ENCODE measurements around the gene GJB3. TPM values are rescaled to one million over a fixed set of nuclear protein-coding genes. Genes with fewer than 3 reads are reported as not detected.

Gene GJB3
- total RNA-seq, 6 donors from 2014 or later: 0.29 to 3.3 (median 1.4) TPM; not detected in 2

- ATAC-seq (ENCODE audit: low FRiP score in 2 of 2): no peak
- no peak for DNase-seq
- Histone ChIP-seq H3K9me3 (no peaks in the 10 kb centered on the region), H3K27me3 (no peaks in the 10 kb centered on the region), H3K27ac (no peak overlapping the region), H3K4me1 (peaks cover 6 to 15% (median 12%) of the 10 kb centered on the region in 4 donors), H3K36me3 (no peaks in the 10 kb centered on the region), H3K4me3 (no peak overlapping the region)
- no peak for TF ChIP-seq POLR2AphosphoS5 (IDR thresholded peaks at IDR 0.05)
- TF ChIP-seq CTCF (IDR thresholded peaks at IDR 0.05): no peak
- no peak for TF ChIP-seq POLR2A (IDR thresholded peaks at IDR 0.05)
- no peak for TF ChIP-seq EP300 (IDR thresholded peaks at IDR 0.05)
- 40 to 73% methylated on average over 1 to 3 of the region's 3 CpGs for WGBS, 2 donors
These were observed 48.2 kb downstream of the GJB3 start for GRCh38 chr1:34829250-34829649.

DNA sequence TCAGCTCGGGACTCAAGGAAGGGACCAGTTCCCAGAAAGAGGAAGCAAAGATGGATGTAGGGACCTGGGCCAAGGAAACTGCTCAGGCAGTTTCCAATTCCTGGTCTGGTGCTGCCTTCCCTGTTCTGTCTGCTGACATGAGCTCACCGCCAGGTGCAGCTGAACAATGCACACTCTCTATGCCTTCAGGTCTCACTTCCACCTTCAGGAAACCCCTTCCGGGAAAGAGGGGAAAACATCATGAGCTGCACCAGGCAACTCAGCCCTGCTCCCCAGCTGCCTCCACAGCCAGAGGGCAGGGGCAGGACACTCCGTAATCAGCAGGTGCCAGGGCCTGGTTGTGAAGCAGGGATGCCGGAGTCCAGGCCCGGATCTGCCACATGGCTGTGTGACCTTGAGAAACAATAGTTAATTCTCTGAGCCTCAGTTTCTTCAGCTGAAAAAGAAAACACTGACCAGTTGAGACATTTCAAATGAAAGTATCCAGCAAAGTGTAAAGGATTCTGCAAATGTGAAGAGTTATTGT is 50.8 kb downstream of the GJB3 start:
- no peak overlapping the region for H3K4me3 ChIP-seq
- H3K27ac ChIP-seq: peak overlapping the region in 1 of 4 donors; percentile 19
- TF ChIP-seq POLR2AphosphoS5 (IDR thresholded peaks at IDR 0.05) (no peak), EP300 (IDR thresholded peaks at IDR 0.05) (no peak), CTCF (IDR thresholded peaks at IDR 0.05) (no peak), POLR2A (IDR thresholded peaks at IDR 0.05) (no peak)
- H3K9me3 ChIP-seq: no peaks in the 10 kb centered on the region
- H3K4me1 ChIP-seq: peaks cover 0 to 9% (median 1%) of the 10 kb centered on the region in 4 donors
- 66 to 80% methylated on average over 6 of the region's 6 CpGs for WGBS, 2 donors
- ATAC-seq (ENCODE audit: low FRiP score in 2 of 2) (no peak), DNase-seq (no peak)
- H3K36me3 ChIP-seq: no peaks in the 10 kb centered on the region
- no peaks in the 10 kb centered on the region for H3K27me3 ChIP-seq

GRCh38 chr1:34833711-34834110 is 52.7 kb downstream of the GJB3 start:
- H3K27me3 ChIP-seq: no peaks in the 10 kb centered on the region
- TF ChIP-seq POLR2A (IDR thresholded peaks at IDR 0.05): no peak
- no peak for TF ChIP-seq CTCF (IDR thresholded peaks at IDR 0.05)
- TF ChIP-seq POLR2AphosphoS5 (IDR thresholded peaks at IDR 0.05): no peak
- TF ChIP-seq EP300 (IDR thresholded peaks at IDR 0.05): no peak
- H3K36me3 ChIP-seq: no peaks in the 10 kb centered on the region
- 70 to 73% methylated on average over 1 of the region's 1 CpG for WGBS, 2 donors
- H3K4me3 ChIP-seq: no peak overlapping the region
- no peak overlapping the region for H3K27ac ChIP-seq
- no peaks in the 10 kb centered on the region for H3K9me3 ChIP-seq
- DNase-seq (no peak), ATAC-seq (ENCODE audit: low FRiP score in 2 of 2) (no peak)
- H3K4me1 ChIP-seq: peaks cover 0 to 9% (median 2%) of the 10 kb centered on the region in 4 donors

Other genes starting within 250 kb of the GJB3 start
- under 1 TPM in 3 of 6 donors, not detected in 3; 0.17 to 0.89 (median 0.30) TPM for gene GJB5, start 26.2 kb upstream of the GJB3 start, total RNA-seq
- not detected for gene GJB4, start 21.5 kb upstream of the GJB3 start, total RNA-seq
- 10 to 100 TPM in 4 of 6 donors, 1 to 10 TPM in 2; 5.2 to 41.1 (median 19.2) TPM for gene GJA4, start 11.8 kb downstream of the GJB3 start, total RNA-seq
- gene SMIM12, start 78.5 kb downstream of the GJB3 start, total RNA-seq: 10 to 100 TPM in 5 of 6 donors, 1 to 10 TPM in 1; 6.3 to 46.6 (median 30.9) TPM
- under 1 TPM in 5 of 6 donors, not detected in 1; under 0.01 to 0.57 (median 0.30) TPM for gene DLGAP3, start 148.4 kb downstream of the GJB3 start, total RNA-seq
- 10 to 100 TPM in 5 of 6 donors, 1 to 10 TPM in 1; 8.4 to 49.9 (median 35.5) TPM for gene TMEM35B, start 204.1 kb downstream of the GJB3 start, total RNA-seq

All from upper lobe of left lung (tissue), 6 donors.